ENCODE results near the gene PHTF2.

Gene PHTF2

GRCh38 chr7:77796109-77796508 lies 2.5 kb upstream of the PHTF2 start:
- no peak for DNase-seq

- DNase-seq, result no peak
Measured at GRCh38 chr7:77796960-77797359, 1.6 kb upstream of the PHTF2 start.

DNA sequence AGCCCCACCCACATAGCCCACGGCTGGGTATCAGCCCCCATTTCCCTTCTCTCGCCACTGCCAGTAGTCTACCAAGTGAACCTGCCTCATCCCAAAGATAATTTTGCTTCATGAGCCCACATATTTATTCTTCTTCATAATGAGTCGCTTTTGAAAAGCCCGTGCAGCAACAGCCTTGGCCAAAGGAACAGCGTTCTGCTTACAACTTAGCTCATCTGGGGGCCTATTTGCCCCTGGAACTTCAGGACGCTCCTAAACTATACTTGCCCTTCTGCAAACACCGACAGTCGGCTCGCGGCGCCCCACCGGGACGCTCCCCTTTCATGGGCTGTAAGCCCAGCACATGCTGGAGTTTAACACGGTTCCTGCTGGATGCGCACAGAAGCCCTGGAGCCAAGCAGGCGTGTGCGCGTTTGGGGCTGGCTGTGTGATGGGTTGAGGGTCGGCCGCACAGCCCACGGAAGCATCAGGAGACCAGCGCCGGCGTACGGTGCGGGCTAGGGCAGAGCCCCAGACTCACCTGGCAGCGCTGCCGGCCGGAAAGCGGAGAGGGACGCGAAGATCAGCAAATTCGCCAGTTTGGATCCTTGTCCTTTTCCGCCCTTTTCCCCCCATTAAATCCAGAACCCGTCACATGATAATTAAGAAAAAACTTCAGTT lies 709 bp upstream of the PHTF2 start:
- DNase-seq, result no peak

GRCh38 chr7:77799078-77799964 lies 748 bp downstream of the PHTF2 start:
- DNase-seq, result peak; percentile 43 to 59

GRCh38 chr7:77800158-77800557 lies 1.6 kb downstream of the PHTF2 start:
- peak in 1 of 2 experiments; percentile 33 for DNase-seq

DNA sequence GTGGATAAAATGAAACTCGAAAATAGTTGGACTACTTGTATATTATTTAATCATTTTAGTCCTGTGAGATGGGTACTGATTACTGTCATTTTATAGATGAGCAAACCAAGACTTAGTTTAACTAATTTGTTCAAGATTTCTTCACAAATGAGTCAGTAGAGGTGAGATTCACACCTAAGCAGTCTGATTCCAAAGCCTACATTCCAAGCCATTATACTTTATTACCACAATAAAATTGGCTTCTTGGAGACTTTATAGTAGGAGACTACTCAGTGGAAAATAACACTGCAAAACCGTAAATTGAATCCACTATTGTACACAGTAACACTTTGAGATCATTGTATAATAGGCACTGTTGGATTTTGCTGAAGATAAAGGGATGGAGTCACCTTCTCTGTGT lies 2.2 kb downstream of the PHTF2 start:
- DNase-seq, result no peak

GRCh38 chr7:77802557-77803405 lies 4.2 kb downstream of the PHTF2 start:
- DNase-seq, result no peak

- DNase-seq, result no peak
Measured at GRCh38 chr7:77806425-77806824, 7.9 kb downstream of the PHTF2 start.

DNA sequence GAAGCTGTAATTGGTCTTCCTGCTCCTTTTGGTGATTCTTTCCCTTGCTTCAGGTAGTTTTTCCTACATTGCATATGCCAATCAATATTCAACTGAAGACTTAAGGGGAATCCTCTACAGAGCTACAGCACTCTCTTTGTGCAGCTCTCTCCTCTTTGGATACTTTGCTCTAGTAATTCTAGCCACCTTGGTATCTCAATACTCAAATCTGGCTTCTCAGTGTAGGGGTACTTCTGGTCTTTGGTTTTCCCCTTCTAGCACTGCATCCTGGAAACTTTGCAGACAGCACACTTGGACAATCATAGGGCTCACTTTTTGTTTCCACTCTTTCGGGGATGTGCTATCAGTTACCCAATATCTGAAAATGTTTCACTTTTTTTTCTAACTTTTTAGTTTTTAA lies 9.9 kb downstream of the PHTF2 start:
- DNase-seq, result no peak

GRCh38 chr7:77811516-77812289 lies 13.1 kb downstream of the PHTF2 start:
- DNase-seq, result no peak

DNA sequence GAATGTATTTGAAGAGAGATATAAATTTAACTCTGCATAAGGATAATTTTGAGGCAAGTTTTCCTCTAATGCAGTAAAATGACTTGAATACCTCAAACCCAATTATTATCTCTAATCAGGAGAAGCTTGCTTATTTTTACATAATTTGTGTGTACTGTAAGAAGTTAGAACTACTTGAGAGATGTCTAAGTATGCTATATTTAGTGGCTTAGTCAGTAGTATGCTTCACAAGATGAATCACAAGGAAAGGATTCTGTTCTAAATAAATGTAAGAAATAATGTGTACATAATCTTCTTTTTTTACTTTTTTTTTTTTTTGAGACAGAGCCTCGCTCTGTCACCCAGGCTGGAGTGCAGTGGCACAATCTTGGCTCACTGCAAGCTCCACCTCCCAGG lies 13.7 kb downstream of the PHTF2 start:
- no peak for DNase-seq

DNA sequence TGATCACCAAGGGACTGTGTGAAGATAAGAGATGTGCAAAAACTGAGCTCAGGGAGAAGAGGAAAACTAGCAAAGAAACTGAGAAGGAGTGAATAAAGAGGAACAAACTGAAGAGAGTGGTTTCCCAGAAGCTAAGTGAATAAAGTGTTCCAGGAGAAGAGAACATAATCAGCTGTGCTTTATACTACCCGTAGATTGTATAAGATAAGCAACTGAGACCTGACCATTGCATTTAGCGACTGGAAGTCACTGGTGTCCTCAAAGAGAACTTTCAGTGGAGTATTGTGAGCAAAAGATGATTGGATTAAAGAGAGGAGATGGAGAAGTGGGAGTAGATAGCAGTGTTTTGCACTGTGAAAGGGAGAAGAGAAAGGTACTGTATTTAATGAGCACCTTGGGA lies 14.6 kb downstream of the PHTF2 start:
- DNase-seq, result no peak

DNA sequence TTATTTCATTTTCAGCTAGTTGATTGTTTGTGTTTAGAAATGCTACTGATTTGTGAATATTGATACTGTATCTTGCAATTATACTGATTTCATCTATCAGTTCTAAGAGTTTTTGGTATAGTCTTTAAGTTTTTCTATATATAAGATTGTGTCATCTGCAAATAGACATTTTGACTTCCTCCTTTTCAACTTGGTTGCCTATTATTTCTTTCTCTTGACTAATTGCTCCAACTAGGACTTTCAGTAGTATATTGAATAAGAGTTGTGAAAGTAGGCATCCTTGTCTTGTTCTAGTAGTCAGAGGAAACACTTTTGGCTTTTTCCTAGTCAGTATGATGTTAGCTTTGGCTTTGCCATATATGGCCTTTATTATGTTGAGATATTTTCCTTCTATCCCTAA lies 20.4 kb downstream of the PHTF2 start:
- no peak for DNase-seq

GRCh38 chr7:77820967-77821366 lies 22.4 kb downstream of the PHTF2 start:
- DNase-seq, result no peak

DNA sequence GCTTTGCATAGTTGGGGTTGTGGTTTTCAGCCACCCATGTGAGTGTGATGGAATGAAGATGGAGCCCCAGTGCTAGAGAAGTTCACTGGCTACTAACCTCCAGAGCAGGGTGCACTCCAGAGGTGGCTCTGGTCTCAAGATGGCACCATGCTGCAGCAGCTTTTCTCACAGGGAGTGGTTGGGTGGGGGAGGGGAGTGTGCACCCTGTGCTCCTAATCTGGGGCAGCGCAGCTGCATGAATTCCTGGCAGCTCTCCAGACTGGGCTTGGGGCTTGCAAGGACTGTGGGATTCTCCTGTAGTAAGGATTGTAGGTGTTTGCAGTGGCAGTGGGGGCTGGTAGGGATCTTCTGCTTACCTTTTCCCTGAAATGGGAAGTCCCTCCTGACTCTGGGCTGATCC lies 23.7 kb downstream of the PHTF2 start:
- no peak for DNase-seq

- DNase-seq, result no peak
Measured at GRCh38 chr7:77823787-77824186, 25.2 kb downstream of the PHTF2 start.

DNA sequence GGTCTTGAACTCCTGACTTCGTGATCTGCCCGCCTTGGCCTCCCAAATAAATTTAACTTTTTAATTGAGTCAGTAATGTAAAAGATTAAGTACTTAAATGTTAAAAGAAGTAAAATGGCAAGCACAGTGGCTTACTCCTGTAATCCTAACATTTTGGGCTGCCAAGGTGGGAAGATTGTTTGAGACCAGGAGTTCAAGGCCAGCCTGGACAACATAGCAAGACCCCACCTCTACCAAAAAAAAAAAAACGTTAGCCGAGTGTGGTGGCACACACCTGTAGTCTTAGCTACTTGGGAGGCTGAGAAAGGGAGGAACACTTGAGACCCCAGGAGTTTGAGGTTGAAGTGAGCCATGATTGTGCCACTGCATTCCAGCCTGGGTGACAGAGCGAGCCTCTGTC lies 26.1 kb downstream of the PHTF2 start:
- DNase-seq, result no peak

DNA sequence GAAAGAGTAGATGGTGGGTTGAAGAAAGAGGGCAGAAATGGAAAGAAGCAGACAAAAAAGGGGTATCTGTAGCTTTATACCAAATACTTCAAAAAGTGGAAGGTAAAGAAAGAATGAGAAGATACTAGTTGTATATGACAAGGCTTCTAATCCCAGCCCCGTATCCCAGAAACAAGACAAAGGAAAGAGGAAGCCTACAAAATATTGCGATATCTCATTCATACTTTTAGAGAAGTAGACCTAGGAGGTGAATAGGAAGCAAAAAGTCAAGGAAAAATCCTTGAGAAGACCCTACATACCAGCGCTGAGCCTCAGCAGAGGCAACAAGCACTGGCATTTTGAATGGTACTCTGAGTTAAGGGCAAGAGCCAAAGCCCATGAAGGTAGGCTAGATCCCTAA lies 26.6 kb downstream of the PHTF2 start:
- no peak for DNase-seq

GRCh38 chr7:77826300-77826699 lies 27.7 kb downstream of the PHTF2 start:
- DNase-seq, result no peak

- no peak for DNase-seq
Measured at GRCh38 chr7:77827999-77828398, 29.4 kb downstream of the PHTF2 start.

DNA sequence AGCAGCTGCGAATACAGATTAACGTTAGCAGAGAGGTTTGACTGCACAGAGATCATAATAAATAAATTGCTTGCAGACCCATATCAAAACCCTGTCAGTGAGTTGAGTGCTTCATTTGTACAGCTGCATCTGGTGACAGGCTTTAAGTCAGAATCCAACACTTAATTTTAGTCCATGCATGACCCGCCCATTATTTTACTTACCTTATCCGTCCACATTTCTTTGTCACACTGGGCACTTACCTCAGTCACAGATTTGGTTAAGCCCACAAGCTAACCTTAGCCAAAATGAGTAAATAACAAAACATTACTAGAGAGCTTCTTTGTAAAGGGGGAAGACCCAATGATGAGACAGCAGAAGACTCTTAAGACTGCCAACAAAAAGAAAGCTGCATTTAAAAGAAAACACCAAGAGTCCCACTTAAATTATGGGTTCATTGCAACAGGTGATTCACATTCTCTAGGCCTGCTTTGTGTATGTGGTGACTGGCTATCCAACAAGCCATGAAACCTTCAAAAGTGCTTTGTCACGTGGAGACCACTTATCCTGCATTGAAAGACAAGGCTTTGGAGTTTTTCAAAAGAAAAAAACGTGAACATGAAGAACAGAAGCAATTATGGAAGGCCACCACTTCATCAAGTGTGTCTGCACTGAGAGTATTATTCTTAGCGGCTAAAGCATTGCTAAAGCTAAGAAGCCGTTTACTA lies 32.2 kb downstream of the PHTF2 start:
- no peak for DNase-seq

DNA sequence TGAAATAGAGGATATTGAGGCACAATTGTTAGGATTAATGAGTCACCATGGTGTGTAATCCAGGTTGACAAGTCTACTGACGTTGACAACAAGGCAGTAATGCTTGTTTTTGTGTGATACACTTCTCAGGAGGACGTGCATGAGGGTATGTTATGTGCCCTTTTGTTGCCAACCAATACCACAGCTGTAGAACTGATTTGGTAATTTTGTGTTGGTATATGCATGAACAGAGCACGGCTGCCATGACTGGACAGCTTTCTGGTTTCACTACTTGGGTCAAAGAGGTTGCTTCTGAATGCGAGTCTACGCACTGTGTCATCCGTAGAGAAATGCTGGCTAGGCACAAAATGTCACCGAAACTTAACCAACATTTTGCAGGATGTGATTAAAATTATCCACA lies 32.9 kb downstream of the PHTF2 start:
- DNase-seq, result peak; percentile 36 to 46

Measured in activated T-cell treated with anti-CD3 and anti-CD28 coated beads, Interleukin-2, amount 50 U/mL, for 48 hours (primary cell).